Measurements from ENCODE around the gene TSPAN32.

- no peak for TF ChIP-seq CTCF (IDR thresholded peaks at IDR 0.05)
- no peak for TF ChIP-seq ZFX (IDR thresholded peaks at IDR 0.05; ENCODE audit: borderline replicate concordance)
These were observed 59.8 kb downstream of the TSPAN32 start for GRCh38 chr11:2361565-2361964.
